Omental fat pad (tissue), 4 donors: ENCODE data around the gene UBE2O. TPM values are rescaled to one million over a fixed set of nuclear protein-coding genes. Genes with fewer than 3 reads are reported as not detected.

Experiments used
- ATAC-seq: fragments of 150-250 bp; one replicate; pipeline ENCODE4 v1.9.1; 2016; ENCODE audit warnings: mild to moderate bottlenecking, moderate library complexity; ENCODE audit not compliant: low FRiP score
- DNase-seq: peaks from one replicate; pipeline ENCODE4 v3.0.0-alpha.2; 2019; ENCODE audit warnings: low spot score
- total RNA-seq, 4 donors: library from RNA; depleted of rRNA; stranded (reverse); fragments of >200 nt; gene quantifications; one replicate each; pipeline ENCODE4 v1.1.0, GENCODE V29; 2016
- TF ChIP-seq, protein P1 (sequence below), 3 donors: fragments of 450-650 bp; IDR thresholded peaks; one replicate each; pipeline ENCODE4 v1.5.1; 2016 to 2017; ENCODE audit warnings: antibody characterized with exemption in 3 of 3, mild to moderate bottlenecking in 3 of 3, moderate library complexity in 2 of 3

UBE2O gene
- total RNA-seq, 4 donors from 2014 or later: 12.5 to 27.5 (median 20.0) TPM

DNA sequence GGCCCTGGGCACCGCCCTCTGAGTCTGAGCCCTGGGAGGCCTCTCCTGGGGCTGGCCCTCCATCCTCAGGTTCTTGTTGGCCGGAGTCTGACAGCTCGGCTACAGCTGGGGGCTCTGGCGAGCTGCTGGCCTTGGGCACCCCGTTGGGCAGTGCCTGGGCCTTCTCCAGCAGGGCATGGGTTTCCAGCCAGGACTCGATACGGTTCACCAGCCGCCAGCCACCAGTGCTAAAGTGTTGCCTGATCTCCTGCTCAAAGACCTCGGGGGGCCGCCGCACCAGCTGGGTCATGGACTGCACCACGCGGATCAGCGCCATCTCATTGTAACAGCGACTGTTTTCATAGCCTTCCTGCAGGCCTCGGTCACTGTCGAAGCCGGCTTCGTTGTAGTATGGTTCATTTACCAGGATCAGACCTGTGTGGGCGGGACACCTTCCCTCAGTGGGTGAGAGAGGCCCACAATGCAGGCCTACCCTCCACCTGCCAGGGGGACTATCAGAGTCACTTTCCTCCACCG is 61.7 kb downstream of the UBE2O start:
- TF ChIP-seq, protein P1, sequence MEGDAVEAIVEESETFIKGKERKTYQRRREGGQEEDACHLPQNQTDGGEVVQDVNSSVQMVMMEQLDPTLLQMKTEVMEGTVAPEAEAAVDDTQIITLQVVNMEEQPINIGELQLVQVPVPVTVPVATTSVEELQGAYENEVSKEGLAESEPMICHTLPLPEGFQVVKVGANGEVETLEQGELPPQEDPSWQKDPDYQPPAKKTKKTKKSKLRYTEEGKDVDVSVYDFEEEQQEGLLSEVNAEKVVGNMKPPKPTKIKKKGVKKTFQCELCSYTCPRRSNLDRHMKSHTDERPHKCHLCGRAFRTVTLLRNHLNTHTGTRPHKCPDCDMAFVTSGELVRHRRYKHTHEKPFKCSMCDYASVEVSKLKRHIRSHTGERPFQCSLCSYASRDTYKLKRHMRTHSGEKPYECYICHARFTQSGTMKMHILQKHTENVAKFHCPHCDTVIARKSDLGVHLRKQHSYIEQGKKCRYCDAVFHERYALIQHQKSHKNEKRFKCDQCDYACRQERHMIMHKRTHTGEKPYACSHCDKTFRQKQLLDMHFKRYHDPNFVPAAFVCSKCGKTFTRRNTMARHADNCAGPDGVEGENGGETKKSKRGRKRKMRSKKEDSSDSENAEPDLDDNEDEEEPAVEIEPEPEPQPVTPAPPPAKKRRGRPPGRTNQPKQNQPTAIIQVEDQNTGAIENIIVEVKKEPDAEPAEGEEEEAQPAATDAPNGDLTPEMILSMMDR (IDR thresholded peaks at IDR 0.05): no peak
- ATAC-seq: no peak
- no peak for DNase-seq

DNA sequence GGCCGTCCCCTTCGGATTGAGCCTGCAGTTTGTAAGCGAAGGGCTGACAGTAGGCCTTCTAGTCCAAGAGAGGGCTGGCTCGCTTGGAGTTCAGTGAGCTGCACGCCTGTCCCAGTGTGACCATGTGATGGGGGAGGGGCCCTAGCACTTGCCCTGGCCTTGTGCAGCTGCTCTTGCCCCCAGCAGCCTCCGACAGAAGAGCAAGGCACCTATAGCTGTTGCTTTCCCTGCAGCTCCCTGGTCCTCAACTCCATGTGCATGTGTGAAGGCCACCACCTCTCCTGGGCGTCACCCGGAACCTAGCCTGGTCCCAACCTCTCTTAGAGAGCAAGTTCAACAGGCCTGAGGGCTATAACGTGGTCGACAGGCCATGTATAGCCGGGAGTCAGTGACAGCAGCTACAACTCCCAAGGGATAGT is 62.9 kb downstream of the UBE2O start:
- ATAC-seq (no peak), DNase-seq (no peak)
- TF ChIP-seq, protein P1 (IDR thresholded peaks at IDR 0.05): no peak

DNA sequence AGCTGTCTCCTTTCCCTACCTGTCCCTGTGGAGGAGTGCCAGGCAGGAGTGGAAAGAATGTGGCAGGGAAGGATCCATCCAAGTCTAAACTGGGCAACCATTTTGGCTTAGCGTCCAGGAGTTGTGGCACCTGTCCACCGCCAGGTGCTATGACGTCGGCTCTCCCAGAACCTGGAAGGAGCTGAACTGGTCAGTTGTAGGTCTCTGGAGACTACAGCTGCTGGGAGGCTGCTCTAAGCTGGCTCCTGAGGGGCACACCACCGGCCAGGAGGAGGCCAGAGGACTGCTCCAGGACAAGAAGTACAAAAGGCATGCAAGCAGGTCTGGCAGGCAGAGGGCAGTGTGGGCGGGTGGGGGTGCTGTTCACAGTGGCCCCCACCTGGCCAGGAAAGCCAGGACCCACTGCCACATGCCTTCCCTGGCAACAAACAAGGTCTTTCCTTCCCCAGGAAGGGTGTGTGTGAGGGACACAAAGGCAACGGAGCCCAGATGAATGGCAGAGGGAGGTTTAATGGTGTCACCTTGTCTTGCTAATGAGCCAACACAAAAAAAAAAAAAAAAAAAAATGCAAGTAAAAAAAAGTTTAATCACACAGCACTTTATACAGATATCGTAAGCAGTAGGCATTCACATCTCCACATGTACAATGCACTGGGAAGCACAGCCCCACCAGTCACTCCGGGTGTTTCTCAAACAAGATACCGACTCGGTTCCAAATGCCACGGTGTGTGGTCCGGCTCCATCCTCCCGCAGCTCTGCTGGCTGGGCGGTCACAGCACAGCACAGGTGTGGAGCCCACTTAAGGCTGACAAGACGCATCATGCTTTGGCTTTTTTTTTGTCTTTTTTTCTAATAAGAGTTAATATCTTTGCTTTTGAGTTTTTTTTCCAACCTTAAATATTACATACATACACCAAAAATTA is 63.7 kb downstream of the UBE2O start:
- TF ChIP-seq, protein P1 (IDR thresholded peaks at IDR 0.05): no peak
- DNase-seq: no peak
- ATAC-seq: no peak

DNA sequence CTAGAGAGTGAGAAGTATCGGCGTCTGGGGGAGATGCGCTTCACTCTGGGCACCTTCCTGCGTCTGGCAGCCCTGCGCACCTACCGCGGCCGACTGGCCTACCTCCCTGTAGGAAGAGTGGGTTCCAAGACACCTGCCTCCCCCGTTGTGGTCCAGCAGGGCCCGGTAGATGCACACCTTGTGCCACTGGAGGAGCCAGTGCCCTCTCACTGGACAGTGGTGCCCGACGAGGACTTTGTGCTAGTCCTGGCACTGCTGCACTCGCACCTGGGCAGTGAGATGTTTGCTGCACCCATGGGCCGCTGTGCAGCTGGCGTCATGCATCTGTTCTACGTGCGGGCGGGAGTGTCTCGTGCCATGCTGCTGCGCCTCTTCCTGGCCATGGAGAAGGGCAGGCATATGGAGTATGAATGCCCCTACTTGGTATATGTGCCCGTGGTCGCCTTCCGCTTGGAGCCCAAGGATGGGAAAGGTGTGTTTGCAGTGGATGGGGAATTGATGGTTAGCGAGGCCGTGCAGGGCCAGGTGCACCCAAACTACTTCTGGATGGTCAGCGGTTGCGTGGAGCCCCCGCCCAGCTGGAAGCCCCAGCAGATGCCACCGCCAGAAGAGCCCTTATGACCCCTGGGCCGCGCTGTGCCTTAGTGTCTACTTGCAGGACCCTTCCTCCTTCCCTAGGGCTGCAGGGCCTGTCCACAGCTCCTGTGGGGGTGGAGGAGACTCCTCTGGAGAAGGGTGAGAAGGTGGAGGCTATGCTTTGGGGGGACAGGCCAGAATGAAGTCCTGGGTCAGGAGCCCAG is 65.8 kb downstream of the UBE2O start:
- ATAC-seq: no peak
- TF ChIP-seq, protein P1 (IDR thresholded peaks at IDR 0.05): no peak
- DNase-seq: no peak

DNA sequence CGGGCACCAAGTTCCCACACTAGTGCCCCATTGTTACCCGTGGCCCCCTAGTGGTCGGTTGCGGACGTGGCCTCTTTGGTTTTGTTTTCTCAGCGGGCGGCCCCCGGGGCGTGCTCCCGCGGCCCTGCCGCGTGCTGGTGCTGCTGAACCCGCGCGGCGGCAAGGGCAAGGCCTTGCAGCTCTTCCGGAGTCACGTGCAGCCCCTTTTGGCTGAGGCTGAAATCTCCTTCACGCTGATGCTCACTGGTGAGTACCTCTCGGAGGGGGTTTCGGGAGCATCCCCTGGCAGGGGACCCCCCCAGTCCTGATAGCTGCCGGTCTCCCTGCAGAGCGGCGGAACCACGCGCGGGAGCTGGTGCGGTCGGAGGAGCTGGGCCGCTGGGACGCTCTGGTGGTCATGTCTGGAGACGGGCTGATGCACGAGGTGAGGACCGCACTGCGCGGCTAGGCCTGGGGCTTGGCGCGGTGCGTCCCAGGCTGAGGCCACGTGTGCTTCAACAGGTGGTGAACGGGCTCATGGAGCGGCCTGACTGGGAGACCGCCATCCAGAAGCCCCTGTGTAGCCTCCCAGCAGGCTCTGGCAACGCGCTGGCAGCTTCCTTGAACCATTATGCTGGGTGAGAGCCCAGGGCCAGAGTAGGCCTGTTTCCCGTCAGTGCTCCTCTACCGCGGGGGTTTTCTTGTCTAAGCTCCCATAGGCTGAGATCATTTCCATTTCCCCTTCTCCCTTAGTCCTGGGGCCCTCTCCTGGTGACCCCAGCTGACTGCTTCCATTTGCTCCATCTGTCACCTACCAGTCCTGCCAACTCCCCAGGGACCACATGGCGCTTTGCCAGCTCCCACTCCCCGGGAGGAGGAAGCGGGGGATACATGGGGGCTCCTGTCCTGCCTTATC is 66.8 kb downstream of the UBE2O start:
- TF ChIP-seq, protein P1 (IDR thresholded peaks at IDR 0.05): peak in 2 of 3 donors; percentile 57 to 59
- peak; percentile 85 for DNase-seq
- ATAC-seq: no peak
